ENCODE data around the gene KIF12.

Gene KIF12

DNA sequence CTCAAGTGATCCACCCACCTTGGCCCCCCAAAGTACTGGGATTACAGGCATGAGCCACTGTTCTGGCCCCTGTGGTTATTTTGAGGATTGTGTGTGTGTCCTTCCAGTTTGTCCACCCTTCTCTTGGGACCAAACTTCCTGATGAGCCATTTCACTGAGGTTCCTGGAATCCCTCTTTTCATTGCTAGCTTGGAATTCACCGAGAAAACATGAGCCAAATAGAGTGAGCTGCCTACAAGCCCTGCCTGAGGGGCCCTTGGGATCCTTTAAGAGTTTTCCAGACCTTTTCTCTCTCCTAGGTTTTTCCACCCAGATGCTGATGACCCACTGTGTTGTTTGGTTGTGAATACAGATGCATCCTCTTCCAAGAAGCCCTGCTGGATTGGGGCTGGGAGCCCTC is 13.2 kb upstream of the KIF12 start:
- Histone ChIP-seq H3K4me1 (ENCODE audit: insufficient read depth, low read length, severe bottlenecking) (no peaks in the 10 kb centered on the region), H3K9me3 (ENCODE audit: low read length) (no peaks in the 10 kb centered on the region), H3K9me2 (ENCODE audit: low read depth, low read length) (no peaks in the 10 kb centered on the region)

DNA sequence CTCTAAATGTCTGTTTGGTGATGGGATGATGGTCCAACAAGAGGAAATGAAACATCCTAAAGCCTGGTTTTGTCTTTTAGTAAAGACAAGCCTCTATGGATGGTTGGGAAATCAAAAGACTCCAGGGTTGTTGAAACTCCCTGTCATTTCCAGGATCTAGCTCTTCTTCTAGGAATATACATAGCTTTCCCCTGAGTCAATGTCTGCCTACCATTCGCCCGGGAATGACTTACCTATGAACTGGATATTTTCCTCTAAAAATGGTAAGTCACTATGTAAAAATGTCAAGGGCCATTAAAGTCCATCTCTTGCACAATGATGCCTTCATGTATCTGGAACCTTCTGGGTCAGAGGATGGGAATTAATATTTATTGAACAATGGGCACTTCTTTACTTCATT is 11.1 kb upstream of the KIF12 start:
- no peaks in the 10 kb centered on the region for H3K9me2 ChIP-seq (ENCODE audit: low read depth, low read length)
- H4K20me1 ChIP-seq (ENCODE audit: insufficient read depth, low read length): no peaks in the 10 kb centered on the region
- H3K27me3 ChIP-seq (ENCODE audit: insufficient read depth, low read length): peaks cover 6% of the 10 kb centered on the region; the same call in 1 of the 2 replicates

More for the DNA sequence above, 13.2 kb upstream of the KIF12 start:
- H3K36me3 ChIP-seq (ENCODE audit: insufficient read depth, low read length): no peaks in the 10 kb centered on the region
- no peaks in the 10 kb centered on the region for H3F3A ChIP-seq (ENCODE audit: insufficient read depth, low read length)
- no peak overlapping the region for H3K4me2 ChIP-seq (ENCODE audit: low read length)
- no peak overlapping the region for H2AFZ ChIP-seq (ENCODE audit: low read length)
- no peak overlapping the region for H3K4me3 ChIP-seq (ENCODE audit: low read depth, low read length, poor library complexity, severe bottlenecking)
- H3K27ac ChIP-seq (ENCODE audit: low read depth, low read length, poor library complexity, severe bottlenecking): no peak overlapping the region
- H4K20me1 ChIP-seq (ENCODE audit: insufficient read depth, low read length): no peaks in the 10 kb centered on the region
- H3K27me3 ChIP-seq (ENCODE audit: insufficient read depth, low read length): peaks cover 6% of the 10 kb centered on the region; the same call in 1 of the 2 replicates
- no peak overlapping the region for H3K9ac ChIP-seq (ENCODE audit: low read length)
- TF ChIP-seq CTCF (IDR thresholded peaks at IDR 0.05; ENCODE audit: low read length): no peak
- TF ChIP-seq EZH2 (IDR thresholded peaks at IDR 0.05; ENCODE audit: borderline replicate concordance, low read length): no peak
- H3K79me2 ChIP-seq (ENCODE audit: insufficient read depth, low read length): no peaks in the 10 kb centered on the region

DNA sequence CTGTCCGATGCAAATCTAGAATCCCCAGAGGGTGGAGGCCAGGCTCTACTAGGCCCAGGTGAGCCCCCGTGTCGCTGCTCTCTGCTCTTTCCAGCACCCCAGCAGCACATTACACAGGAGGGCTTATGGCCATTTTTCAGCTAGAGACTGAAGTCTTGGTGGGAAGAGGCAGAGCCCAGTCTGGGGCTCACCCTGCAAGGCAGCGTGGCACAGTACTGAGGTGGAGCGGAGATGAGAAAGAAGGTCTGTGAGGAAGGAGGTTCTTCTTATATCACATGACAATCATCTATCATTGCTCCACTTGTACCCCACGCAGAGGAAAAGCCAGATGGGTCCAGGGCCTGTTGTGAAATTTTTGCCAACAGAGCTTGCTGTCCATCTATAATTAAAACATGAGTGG is 10.0 kb upstream of the KIF12 start:
- TF ChIP-seq CTCF (IDR thresholded peaks at IDR 0.05; ENCODE audit: low read length) (no peak), EZH2 (IDR thresholded peaks at IDR 0.05; ENCODE audit: borderline replicate concordance, low read length) (no peak)
- H2AFZ ChIP-seq (ENCODE audit: low read length): no peak overlapping the region
- H3K9ac ChIP-seq (ENCODE audit: low read length): no peak overlapping the region
- no peaks in the 10 kb centered on the region for H3K4me1 ChIP-seq (ENCODE audit: insufficient read depth, low read length, severe bottlenecking)
- peaks cover 6% of the 10 kb centered on the region; the same call in 1 of the 2 replicates for H3K27me3 ChIP-seq (ENCODE audit: insufficient read depth, low read length)
- no peaks in the 10 kb centered on the region for H4K20me1 ChIP-seq (ENCODE audit: insufficient read depth, low read length)
- H3K27ac ChIP-seq (ENCODE audit: low read depth, low read length, poor library complexity, severe bottlenecking): no peak overlapping the region
- no peaks in the 10 kb centered on the region for H3F3A ChIP-seq (ENCODE audit: insufficient read depth, low read length)
- no peak overlapping the region for H3K4me3 ChIP-seq (ENCODE audit: low read depth, low read length, poor library complexity, severe bottlenecking)
- no peaks in the 10 kb centered on the region for H3K9me2 ChIP-seq (ENCODE audit: low read depth, low read length)
- no peaks in the 10 kb centered on the region for H3K9me3 ChIP-seq (ENCODE audit: low read length)
- H3K79me2 ChIP-seq (ENCODE audit: insufficient read depth, low read length): no peaks in the 10 kb centered on the region
- no peaks in the 10 kb centered on the region for H3K36me3 ChIP-seq (ENCODE audit: insufficient read depth, low read length)
- H3K4me2 ChIP-seq (ENCODE audit: low read length): no peak overlapping the region

More for the DNA sequence above, 11.1 kb upstream of the KIF12 start:
- no peaks in the 10 kb centered on the region for H3K79me2 ChIP-seq (ENCODE audit: insufficient read depth, low read length)
- no peaks in the 10 kb centered on the region for H3K36me3 ChIP-seq (ENCODE audit: insufficient read depth, low read length)
- H3K4me3 ChIP-seq (ENCODE audit: low read depth, low read length, poor library complexity, severe bottlenecking): no peak overlapping the region
- H3K27ac ChIP-seq (ENCODE audit: low read depth, low read length, poor library complexity, severe bottlenecking): no peak overlapping the region
- TF ChIP-seq EZH2 (IDR thresholded peaks at IDR 0.05; ENCODE audit: borderline replicate concordance, low read length) (no peak), CTCF (IDR thresholded peaks at IDR 0.05; ENCODE audit: low read length) (no peak)
- H3F3A ChIP-seq (ENCODE audit: insufficient read depth, low read length): no peaks in the 10 kb centered on the region
- H3K4me1 ChIP-seq (ENCODE audit: insufficient read depth, low read length, severe bottlenecking): no peaks in the 10 kb centered on the region
- no peaks in the 10 kb centered on the region for H3K9me3 ChIP-seq (ENCODE audit: low read length)
- no peak overlapping the region for H3K9ac ChIP-seq (ENCODE audit: low read length)
- H3K4me2 ChIP-seq (ENCODE audit: low read length): no peak overlapping the region
- no peak overlapping the region for H2AFZ ChIP-seq (ENCODE audit: low read length)
